Keratinocyte (primary cell): ENCODE data around the gene SOCS3. TPM values are rescaled to one million over a fixed set of nuclear protein-coding genes. Genes with fewer than 3 reads are reported as not detected.

Source experiments
- DNase-seq: peaks from one replicate; pipeline ENCODE4 v3.0.0-alpha.2; 2011; ENCODE audit warnings: low read depth, missing footprints, low spot score
- FAIRE-seq: peaks from 2 replicates; lab custom pipeline; 2011; peaks lifted over from hg19 to GRCh38; lab: Jason Lieb, UNC
- H2AFZ ChIP-seq: 2 replicates; pipeline ENCODE4 v1.6.0; 2012; ENCODE audit warnings: low read length, control low read depth, inconsistent platforms; ENCODE audit not compliant: control insufficient read depth
- H3K27ac ChIP-seq: 2 replicates; pipeline ENCODE4 v1.5.1; 2011; ENCODE audit warnings: low read length; ENCODE audit not compliant: control insufficient read depth, insufficient read depth
- H3K27me3 ChIP-seq: 3 replicates; pipeline ENCODE4 v1.6.0; 2011; ENCODE audit warnings: low read length; ENCODE audit not compliant: control insufficient read depth, insufficient read depth; ENCODE audit errors: extremely low read depth
- H3K36me3 ChIP-seq, 2 experiments: 2 replicates in 1 of 2; 3 replicates in 1 of 2; pipeline ENCODE4 v1.5.1; 2011; ENCODE audit warnings: low read length in 2 of 2, mild to moderate bottlenecking in 1 of 2; ENCODE audit not compliant: control insufficient read depth in 2 of 2, insufficient read depth in 2 of 2; ENCODE audit errors: extremely low read depth in 1 of 2
- H3K4me1 ChIP-seq: 3 replicates; pipeline ENCODE4 v1.5.1; 2011; ENCODE audit warnings: low read length; ENCODE audit not compliant: control insufficient read depth, insufficient read depth; ENCODE audit errors: extremely low read depth
- H3K4me2 ChIP-seq: 3 replicates; pipeline ENCODE4 v1.6.0; 2011; ENCODE audit warnings: low read depth, low read length; ENCODE audit not compliant: control insufficient read depth, insufficient read depth; ENCODE audit errors: extremely low read depth
- H3K4me3 ChIP-seq, 3 experiments: fragments of 200-600 bp in 1 of 3; sonication (generic) in 1 of 3; 2 replicates in 2 of 3; 3 replicates in 1 of 3; pipeline ENCODE4 v1.5.1; 2011 to 2016; ENCODE audit warnings: low read length in 3 of 3, mild to moderate bottlenecking in 3 of 3, control low read depth in 2 of 3, inconsistent platforms in 1 of 3, low read depth in 1 of 3, mixed read lengths in 1 of 3, mixed run types in 1 of 3, moderate library complexity in 1 of 3; ENCODE audit not compliant: control insufficient read depth in 2 of 3, insufficient read depth in 2 of 3; ENCODE audit errors: extremely low read depth in 1 of 3
- H3K79me2 ChIP-seq: 2 replicates; pipeline ENCODE4 v1.6.0; 2012; ENCODE audit warnings: low read length; ENCODE audit not compliant: control insufficient read depth, insufficient read depth
- H3K9ac ChIP-seq: 3 replicates; pipeline ENCODE4 v1.6.0; 2011; ENCODE audit warnings: low read length; ENCODE audit not compliant: control insufficient read depth, insufficient read depth; ENCODE audit errors: extremely low read depth
- H3K9me1 ChIP-seq: 3 replicates; pipeline ENCODE4 v1.6.0; 2011; ENCODE audit warnings: low read length; ENCODE audit not compliant: control insufficient read depth, insufficient read depth; ENCODE audit errors: extremely low read depth
- H3K9me3 ChIP-seq: 2 replicates; pipeline ENCODE4 v1.5.1; 2012; ENCODE audit warnings: low read depth, low read length; ENCODE audit not compliant: control insufficient read depth
- H4K20me1 ChIP-seq: 3 replicates; pipeline ENCODE4 v1.6.0; 2011; ENCODE audit warnings: low read length; ENCODE audit not compliant: control insufficient read depth, insufficient read depth; ENCODE audit errors: extremely low read depth
- EZH2 ChIP-seq: IDR thresholded peaks from one replicate; pipeline ENCODE4 v1.6.1; 2012; ENCODE audit warnings: inconsistent platforms, mild to moderate bottlenecking, low read length, moderate library complexity
- dilution Hi-C: fragments of 300-500 bp; cut with MboI; formaldehyde crosslinking; loops from one replicate; pipeline ENCODE4 v1.7.0; 2020; ENCODE audit warnings: low sequenced_read_pairs; ENCODE audit not compliant: extremely low pct_ligation_motif_present
- polyA plus RNA-seq, 5 experiments: library from polyadenylated mRNA; depleted of rRNA in 3 of 5; stranded (reverse) in 3 of 5; stranded (forward) in 1 of 5; unstranded in 1 of 5; fragments of >200 nt; gene quantifications; 1 replicate in 1 of 5; 2 replicates in 3 of 5; 3 replicates in 1 of 5; pipeline versions ENCODE4 v1.2.1 to v1.2.3, GENCODE V29; 2011 to 2012; ENCODE audit warnings: missing spikeins in 2 of 5, low read depth in 1 of 5, low replicate concordance in 1 of 5
- TF ChIP-seq, protein P1 (sequence below), 3 experiments: IDR thresholded peaks in 1 of 3; conservative IDR thresholded peaks in 1 of 3; optimal IDR thresholded peaks in 1 of 3; 2 replicates in 2 of 3; 3 replicates in 1 of 3; pipeline versions ENCODE3 to v1.5.1; 2011; ENCODE audit warnings: low read length in 3 of 3, mild to moderate bottlenecking in 3 of 3, moderate library complexity in 2 of 3, control low read depth in 1 of 3, inconsistent platforms in 1 of 3; ENCODE audit not compliant: insufficient read depth in 2 of 3; ENCODE audit errors: extremely low read depth in 1 of 3

The SOCS3 gene
- polyA plus RNA-seq, 1 donor (not counting 4 experiments of a cell fraction or from before 2014, with no cell fraction given): 9.4 TPM

DNA sequence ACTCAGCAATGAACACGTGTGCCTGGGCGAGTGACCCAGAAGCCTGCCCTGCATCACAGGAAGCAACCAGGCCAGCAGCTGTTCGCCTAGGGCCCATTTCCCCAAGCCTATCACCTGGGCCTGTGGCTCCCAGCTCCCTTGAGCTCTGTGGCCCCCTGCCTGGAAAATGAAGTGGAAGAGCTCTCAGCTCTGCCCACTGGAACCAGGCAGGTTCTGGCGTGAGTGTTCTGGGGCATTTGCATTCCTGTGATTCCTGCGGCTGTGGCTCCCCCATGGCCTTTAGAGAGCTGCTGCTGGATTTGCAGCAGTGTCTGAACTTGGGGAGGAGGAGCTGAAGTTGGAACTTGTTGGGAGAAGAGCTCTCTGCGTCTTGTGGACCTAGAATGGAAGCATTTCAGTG is 41.4 kb upstream of the SOCS3 start:
- H3K4me1 ChIP-seq: peaks cover 18% of the 10 kb centered on the region
- dilution Hi-C loops: no loop called here
- H3K27me3 ChIP-seq: no peaks in the 10 kb centered on the region
- H3K9ac ChIP-seq: no peak overlapping the region
- H3K4me3 ChIP-seq: no peak overlapping the region
- H4K20me1 ChIP-seq: peaks cover 13% of the 10 kb centered on the region
- H2AFZ ChIP-seq: no peak overlapping the region
- peaks cover 11% of the 10 kb centered on the region for H3K79me2 ChIP-seq
- FAIRE-seq (no peak), DNase-seq (no peak)
- no peak for TF ChIP-seq EZH2
- TF ChIP-seq, protein P1, sequence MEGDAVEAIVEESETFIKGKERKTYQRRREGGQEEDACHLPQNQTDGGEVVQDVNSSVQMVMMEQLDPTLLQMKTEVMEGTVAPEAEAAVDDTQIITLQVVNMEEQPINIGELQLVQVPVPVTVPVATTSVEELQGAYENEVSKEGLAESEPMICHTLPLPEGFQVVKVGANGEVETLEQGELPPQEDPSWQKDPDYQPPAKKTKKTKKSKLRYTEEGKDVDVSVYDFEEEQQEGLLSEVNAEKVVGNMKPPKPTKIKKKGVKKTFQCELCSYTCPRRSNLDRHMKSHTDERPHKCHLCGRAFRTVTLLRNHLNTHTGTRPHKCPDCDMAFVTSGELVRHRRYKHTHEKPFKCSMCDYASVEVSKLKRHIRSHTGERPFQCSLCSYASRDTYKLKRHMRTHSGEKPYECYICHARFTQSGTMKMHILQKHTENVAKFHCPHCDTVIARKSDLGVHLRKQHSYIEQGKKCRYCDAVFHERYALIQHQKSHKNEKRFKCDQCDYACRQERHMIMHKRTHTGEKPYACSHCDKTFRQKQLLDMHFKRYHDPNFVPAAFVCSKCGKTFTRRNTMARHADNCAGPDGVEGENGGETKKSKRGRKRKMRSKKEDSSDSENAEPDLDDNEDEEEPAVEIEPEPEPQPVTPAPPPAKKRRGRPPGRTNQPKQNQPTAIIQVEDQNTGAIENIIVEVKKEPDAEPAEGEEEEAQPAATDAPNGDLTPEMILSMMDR (optimal IDR thresholded peaks at IDR 0.05 in 1 of 3, IDR thresholded peaks at IDR 0.05 in 1 of 3, conservative IDR thresholded peaks at IDR 0.05 in 1 of 3; ENCODE audit: extremely low read depth in 1 of 3, insufficient read depth in 2 of 3, low read length in 3 of 3): no peak
- peaks cover 46 to 51% of the 10 kb centered on the region in 2 experiments for H3K36me3 ChIP-seq
- no peak overlapping the region for H3K4me2 ChIP-seq
- no peaks in the 10 kb centered on the region for H3K9me3 ChIP-seq
- H3K9me1 ChIP-seq: no peaks in the 10 kb centered on the region
- no peak overlapping the region for H3K27ac ChIP-seq

DNA sequence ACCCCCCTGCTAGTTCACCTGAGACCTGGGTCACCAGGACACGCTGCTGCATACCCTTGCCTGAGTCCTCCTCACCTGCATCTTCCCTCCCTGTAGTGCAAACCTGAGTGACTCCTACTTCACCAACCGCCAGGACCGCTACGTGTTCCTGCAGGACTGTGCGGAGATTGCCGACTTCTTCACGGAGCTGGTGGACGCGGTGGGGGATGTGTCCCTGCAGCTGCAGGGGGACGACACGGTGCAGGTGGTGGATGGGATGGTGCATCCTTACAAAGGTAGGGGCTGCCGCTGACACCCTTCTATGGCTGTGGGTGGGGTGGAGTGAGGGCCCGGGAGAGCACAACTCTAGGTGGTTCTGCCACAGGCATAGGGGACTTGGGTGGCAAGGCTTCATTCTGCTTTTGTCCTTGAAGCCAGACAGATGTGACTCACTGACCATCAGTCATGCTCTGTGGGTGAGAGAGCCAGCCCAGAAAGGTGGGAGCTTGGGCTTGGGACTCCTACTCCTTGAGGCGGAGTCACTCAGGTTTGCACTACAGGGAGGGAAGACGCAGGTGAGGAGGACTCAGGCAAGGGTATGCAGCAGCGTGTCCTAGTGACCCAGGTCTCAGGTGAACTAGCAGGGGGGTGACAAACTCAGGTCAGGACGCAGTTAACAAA is 40.8 kb upstream of the SOCS3 start:
- no peak overlapping the region for H3K4me3 ChIP-seq
- no peak overlapping the region for H3K9ac ChIP-seq
- peaks cover 13% of the 10 kb centered on the region for H4K20me1 ChIP-seq
- H3K9me3 ChIP-seq: no peaks in the 10 kb centered on the region
- no peaks in the 10 kb centered on the region for H3K9me1 ChIP-seq
- peaks cover 15% of the 10 kb centered on the region for H3K79me2 ChIP-seq
- H3K4me2 ChIP-seq: no peak overlapping the region
- no peak overlapping the region for H3K27ac ChIP-seq
- FAIRE-seq (no peak), DNase-seq (no peak)
- peaks cover 47 to 57% of the 10 kb centered on the region in 2 experiments for H3K36me3 ChIP-seq
- no peak for TF ChIP-seq EZH2
- TF ChIP-seq, protein P1 (optimal IDR thresholded peaks at IDR 0.05 in 1 of 3, IDR thresholded peaks at IDR 0.05 in 1 of 3, conservative IDR thresholded peaks at IDR 0.05 in 1 of 3; ENCODE audit: extremely low read depth in 1 of 3, insufficient read depth in 2 of 3, low read length in 3 of 3): no peak
- H3K27me3 ChIP-seq: no peaks in the 10 kb centered on the region
- peaks cover 18% of the 10 kb centered on the region for H3K4me1 ChIP-seq
- H2AFZ ChIP-seq: no peak overlapping the region
- dilution Hi-C loops: no loop called here
